ENCODE data around the gene RAB3IL1. TPM values are rescaled to one million over a fixed set of nuclear protein-coding genes. Genes with fewer than 3 reads are reported as not detected.

Gene RAB3IL1
- total RNA-seq, 1 donor from 2014 or later = 9.5 TPM

DNA sequence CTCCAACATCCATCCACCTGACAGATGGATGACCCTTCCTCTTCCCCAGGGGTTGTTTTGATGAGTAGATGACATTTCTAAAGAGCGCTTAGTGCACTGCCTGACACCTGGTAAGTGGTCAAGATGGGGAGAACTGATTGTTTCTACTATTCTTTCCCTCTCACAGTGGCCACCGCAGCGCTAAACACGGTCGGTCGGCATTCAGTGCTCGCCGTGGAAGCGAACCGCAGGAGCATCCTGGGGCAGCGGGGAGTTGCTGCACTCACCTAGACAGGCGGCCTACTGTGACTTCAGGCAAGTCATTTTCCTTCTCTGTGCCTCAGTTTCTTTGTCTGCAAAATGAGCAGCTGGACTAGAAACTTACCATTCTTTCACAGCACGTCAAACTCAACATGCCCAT, 27.8 kb upstream of the RAB3IL1 start:
- Histone ChIP-seq H3K36me3 (no peaks in the 10 kb centered on the region), H3K27ac (replicated peaks) (no peak overlapping the region), H3K27me3 (ENCODE audit: low read depth) (no peaks in the 10 kb centered on the region), H3K9me3 (replicated peaks) (peaks cover 2% of the 10 kb centered on the region), H3K4me3 (no peak overlapping the region), H3K4me1 (peaks cover 31% of the 10 kb centered on the region)
- intact Hi-C loops (cut with micrococcal nuclease) = loop anchor here (5.0 to 10.0 kb wide), 2 partner anchors 48 to 150 kb away; partner anchors contain the start of genes FEN1 and TMEM258
- TF ChIP-seq, protein P1, sequence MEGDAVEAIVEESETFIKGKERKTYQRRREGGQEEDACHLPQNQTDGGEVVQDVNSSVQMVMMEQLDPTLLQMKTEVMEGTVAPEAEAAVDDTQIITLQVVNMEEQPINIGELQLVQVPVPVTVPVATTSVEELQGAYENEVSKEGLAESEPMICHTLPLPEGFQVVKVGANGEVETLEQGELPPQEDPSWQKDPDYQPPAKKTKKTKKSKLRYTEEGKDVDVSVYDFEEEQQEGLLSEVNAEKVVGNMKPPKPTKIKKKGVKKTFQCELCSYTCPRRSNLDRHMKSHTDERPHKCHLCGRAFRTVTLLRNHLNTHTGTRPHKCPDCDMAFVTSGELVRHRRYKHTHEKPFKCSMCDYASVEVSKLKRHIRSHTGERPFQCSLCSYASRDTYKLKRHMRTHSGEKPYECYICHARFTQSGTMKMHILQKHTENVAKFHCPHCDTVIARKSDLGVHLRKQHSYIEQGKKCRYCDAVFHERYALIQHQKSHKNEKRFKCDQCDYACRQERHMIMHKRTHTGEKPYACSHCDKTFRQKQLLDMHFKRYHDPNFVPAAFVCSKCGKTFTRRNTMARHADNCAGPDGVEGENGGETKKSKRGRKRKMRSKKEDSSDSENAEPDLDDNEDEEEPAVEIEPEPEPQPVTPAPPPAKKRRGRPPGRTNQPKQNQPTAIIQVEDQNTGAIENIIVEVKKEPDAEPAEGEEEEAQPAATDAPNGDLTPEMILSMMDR (IDR thresholded peaks at IDR 0.05; ENCODE audit: borderline replicate concordance) = no peak
- no peak for DNase-seq

DNA sequence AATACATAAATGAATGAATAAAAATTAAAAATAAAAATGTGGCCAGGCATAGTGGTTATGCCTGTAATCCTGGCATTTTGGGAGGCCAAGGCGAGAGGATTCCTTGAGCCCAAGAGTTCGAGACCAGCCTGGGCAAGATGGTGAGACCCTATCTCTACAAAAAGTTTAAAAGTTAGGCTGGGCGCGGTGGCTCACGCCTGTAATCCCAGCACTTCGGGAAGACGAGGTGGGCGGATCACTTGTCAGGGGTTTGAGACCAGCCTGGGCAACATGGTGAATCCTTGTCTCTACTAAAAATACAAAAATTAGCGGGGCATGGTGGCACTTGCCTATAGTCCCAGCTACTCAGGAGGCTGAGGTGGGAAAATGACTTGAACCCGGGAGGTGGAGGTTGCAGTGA, 23.1 kb upstream of the RAB3IL1 start:
- H3K4me3 ChIP-seq = no peak overlapping the region
- no peak overlapping the region for H3K27ac ChIP-seq (replicated peaks)
- H3K4me1 ChIP-seq = no peaks in the 10 kb centered on the region
- DNase-seq = no peak
- H3K36me3 ChIP-seq = no peaks in the 10 kb centered on the region
- no peaks in the 10 kb centered on the region for H3K27me3 ChIP-seq (ENCODE audit: low read depth)
- intact Hi-C loops (cut with micrococcal nuclease) = loop anchor here (10.0 kb wide), 1 partner anchor 146 kb away; the partner anchor contains the start of genes FEN1 and TMEM258
- TF ChIP-seq, protein P1 (IDR thresholded peaks at IDR 0.05; ENCODE audit: borderline replicate concordance) = no peak
- peaks cover 28% of the 10 kb centered on the region for H3K9me3 ChIP-seq (replicated peaks)

DNA sequence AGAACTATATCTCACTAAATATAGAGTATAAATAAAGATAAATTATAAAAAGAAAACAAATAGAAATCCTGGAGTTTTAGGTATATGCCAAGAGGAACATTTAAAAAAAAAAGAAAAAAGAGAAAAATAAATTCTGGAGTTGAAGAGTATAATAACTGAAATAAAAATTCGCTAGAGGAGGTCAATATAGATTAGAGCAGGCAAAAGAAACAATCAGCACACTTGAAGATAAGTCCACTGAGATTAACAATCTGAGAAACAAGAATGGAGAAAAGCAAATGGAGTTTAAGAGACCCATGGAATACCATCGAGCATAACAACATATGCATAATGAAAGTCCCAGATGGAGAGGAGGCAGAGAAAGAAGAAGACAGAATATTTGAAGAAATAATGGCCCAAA, 18.5 kb upstream of the RAB3IL1 start:
- Histone ChIP-seq H3K27ac (replicated peaks) (no peak overlapping the region), H3K4me1 (no peaks in the 10 kb centered on the region), H3K27me3 (ENCODE audit: low read depth) (no peaks in the 10 kb centered on the region), H3K9me3 (replicated peaks) (peaks cover 26% of the 10 kb centered on the region), H3K36me3 (no peaks in the 10 kb centered on the region), H3K4me3 (no peak overlapping the region)
- intact Hi-C loops (cut with micrococcal nuclease) = no loop called here
- TF ChIP-seq, protein P1 (IDR thresholded peaks at IDR 0.05; ENCODE audit: borderline replicate concordance) = no peak
- DNase-seq = no peak

DNA sequence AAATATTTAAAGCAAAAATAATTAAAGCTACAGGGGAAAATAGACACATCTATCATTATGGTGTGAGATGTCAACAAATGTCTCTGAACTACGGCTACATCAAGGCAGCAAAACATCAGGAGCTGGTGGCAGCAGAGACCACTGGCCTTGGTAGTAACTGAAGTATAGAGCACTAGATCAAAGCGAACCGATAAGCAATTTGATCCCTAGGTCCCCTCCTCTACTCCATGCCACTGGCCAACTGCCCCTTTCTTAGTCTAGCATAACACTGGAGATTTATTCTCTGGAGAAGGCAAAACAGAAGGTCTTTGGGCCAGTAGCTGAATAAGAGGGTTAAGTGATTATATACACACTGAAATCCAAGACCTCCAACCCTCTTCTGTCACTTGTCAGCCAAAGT, 13.6 kb upstream of the RAB3IL1 start:
- Histone ChIP-seq H3K4me3 (no peak overlapping the region), H3K27me3 (ENCODE audit: low read depth) (no peaks in the 10 kb centered on the region), H3K9me3 (replicated peaks) (peaks cover 5% of the 10 kb centered on the region), H3K4me1 (no peaks in the 10 kb centered on the region), H3K36me3 (no peaks in the 10 kb centered on the region), H3K27ac (replicated peaks) (no peak overlapping the region)
- TF ChIP-seq, protein P1 (IDR thresholded peaks at IDR 0.05; ENCODE audit: borderline replicate concordance) = no peak
- intact Hi-C loops (cut with micrococcal nuclease) = no loop called here
- no peak for DNase-seq

DNA sequence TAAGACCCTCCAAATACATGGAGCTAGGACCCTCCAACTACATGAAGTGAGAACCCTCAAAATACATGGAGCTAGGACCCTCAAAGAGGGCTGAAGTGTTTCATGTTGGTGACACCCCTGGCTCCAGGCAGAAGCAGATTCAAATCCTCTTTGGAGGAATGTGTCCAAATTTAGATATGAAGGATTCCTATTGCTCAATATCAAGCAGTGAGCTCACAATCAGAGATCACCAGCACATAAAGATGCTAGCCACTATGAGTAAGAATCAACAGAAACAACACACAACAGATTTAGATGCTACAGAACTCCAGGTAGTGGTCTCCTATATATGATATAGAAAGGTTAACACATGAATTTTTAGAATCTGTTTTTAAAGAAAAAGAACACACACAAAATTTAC, 11.2 kb upstream of the RAB3IL1 start:
- no peak overlapping the region for H3K27ac ChIP-seq (replicated peaks)
- H3K36me3 ChIP-seq = no peaks in the 10 kb centered on the region
- no peaks in the 10 kb centered on the region for H3K27me3 ChIP-seq (ENCODE audit: low read depth)
- intact Hi-C loops (cut with micrococcal nuclease) = no loop called here
- H3K4me3 ChIP-seq = no peak overlapping the region
- TF ChIP-seq, protein P1 (IDR thresholded peaks at IDR 0.05; ENCODE audit: borderline replicate concordance) = no peak
- H3K9me3 ChIP-seq (replicated peaks) = no peaks in the 10 kb centered on the region
- DNase-seq = no peak
- H3K4me1 ChIP-seq = peaks cover 8% of the 10 kb centered on the region

All from left ventricle myocardium inferior (tissue), 1 donor.